NCI-H2171 treated with DMSO at 0.1 percent for 48 hours (cell line): ENCODE results near the gene UPK1A.

ENCODE experiments used
- DNase-seq: peaks from one replicate; lab custom pipeline; 2025; lab: John Stamatoyannopoulos, UW

The UPK1A gene

DNA sequence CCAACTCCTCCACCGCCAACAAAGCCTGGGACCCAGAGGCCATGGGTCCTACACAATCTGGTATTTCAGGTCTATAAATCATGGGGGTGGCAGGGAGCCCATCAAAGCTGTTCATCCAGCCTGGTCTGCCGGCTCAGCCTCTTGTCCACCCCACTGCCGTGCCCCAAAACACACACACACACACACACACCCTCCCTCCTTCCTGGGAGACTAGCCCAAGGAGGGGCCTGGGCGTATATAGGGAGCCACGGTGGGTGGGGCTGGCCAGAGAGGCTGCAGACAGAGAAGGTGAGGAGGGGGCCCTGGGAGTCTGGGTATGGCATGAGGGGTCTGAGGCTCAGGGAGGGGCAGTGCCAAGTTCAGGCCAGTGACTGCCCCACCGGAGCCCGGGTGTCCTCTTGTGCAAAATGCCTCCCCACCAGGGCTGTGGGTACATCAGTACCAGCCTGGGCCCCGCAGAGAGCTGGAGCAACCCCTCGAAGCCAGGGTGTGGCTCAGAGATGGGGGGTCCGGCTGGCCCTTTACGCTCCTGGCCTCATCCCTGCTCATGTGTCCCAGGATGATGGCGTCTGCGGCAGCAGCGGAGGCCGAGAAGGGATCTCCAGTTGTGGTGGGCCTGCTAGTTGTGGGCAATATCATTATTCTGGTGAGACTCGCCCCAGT, at the start of gene UPK1A:
TSS of gene UPK1A (plus strand) at position 267 of the 663 bp plus-strand sequence. CDS start at position 563, 296 bp downstream.
- no peak for DNase-seq

DNA sequence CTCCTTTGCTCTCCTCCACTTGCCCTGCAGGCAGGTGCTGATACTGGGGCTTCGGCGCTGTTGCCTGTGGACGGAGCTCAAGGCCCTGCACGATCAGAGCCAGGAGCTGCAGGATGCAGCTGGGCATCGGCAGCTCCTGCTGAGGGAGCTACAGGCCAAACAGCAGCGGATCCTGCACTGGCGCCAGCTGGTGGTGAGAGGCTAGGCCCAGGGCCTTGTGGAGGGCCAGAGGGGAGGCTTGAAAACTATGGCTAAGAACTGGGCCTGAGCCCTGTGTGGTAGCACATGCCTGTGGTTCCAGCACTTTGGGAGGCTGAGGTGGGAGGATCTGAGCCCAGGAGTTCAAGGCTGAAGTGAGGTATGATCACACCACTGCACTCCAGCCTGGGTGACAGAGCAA, 47.5 kb upstream of the UPK1A start:
- no peak for DNase-seq

DNA sequence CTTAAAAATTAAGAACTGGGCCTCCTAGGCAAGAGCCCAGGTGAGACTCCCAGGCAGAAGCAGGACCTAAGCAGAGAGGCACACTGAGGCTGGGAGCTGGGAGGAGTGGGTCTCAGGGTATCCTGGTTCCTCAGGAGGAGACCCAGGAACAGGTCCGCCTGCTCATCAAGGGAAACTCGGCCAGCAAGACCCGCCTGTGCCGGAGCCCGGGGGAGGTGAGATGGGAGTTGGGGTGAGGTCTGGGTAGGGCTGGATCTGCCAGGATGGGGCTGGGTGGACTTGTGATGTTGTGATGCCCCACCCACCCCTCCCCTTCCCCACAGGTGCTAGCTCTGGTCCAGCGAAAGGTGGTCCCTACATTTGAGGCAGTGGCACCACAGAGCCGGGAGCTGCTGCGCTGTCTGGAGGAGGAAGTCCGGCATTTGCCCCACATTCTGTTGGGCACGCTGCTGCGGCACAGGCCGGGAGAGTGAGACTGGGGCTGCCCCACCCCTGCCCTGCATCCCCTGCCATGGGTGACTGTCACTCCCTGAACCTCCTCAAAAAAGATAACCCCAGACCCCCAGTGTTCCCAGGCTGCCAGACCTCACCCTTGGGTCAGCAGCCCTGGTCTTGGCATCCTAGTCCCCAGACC, 46.9 kb upstream of the UPK1A start:
- DNase-seq: no peak

DNA sequence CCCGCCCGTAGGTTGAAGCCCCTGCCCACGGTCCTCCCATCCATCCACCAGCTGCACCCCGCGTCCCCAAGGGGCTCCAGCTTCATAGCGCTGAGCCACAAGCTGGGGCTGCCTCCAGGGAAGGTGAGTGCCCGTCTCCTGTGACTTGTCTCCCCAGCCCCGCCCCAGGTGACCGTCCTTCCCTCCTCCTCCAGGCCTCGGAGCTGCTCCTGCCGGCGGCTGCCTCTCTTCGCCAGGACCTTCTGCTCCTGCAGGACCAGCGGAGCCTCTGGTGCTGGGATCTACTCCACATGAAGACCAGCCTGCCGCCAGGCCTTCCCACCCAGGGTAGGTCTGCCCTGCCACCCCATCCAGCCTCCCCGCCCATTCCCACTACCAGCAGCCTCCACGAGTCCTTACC, 46.3 kb upstream of the UPK1A start:
- no peak for DNase-seq

DNA sequence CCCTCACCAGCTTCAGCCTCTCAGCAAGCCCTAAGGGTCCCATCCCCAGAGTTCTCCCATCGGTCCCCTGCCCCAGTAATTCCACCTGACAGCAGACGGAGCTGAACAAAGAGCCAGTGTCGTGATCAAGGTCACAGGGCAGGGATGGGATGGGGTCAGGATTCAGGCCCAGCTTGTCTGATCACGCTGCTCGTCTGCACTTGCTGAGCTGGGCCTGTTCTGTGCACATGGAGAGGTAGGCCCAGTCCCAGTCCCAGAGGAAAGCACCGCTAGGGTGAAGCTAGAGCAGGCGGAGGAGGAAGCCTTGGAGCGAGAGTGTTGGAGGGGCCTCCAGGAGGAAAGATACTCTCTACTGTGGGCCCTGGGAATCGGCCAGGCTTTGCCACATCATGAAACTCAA, 44.6 kb upstream of the UPK1A start:
- no peak for DNase-seq

DNA sequence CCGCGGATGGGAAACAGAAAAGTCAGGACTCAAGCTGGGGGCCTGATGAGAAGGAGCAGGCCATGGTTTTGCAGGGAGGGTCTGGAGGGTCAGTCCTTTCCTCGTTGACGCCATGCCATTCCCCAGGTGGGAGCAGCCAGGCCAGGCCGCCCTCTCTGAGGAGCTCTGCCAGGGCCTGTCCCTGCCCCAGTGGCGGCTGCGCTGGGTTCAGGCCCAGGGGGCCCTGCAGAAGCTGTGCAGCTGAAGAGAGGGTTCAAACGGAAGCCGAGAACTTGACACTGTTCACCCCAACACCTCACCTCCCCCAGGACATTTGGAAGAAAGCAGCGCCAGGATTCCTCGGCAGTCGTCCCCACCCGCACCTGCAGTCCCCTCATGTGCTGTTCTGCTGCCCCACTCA, 43.6 kb upstream of the UPK1A start:
- DNase-seq: no peak

DNA sequence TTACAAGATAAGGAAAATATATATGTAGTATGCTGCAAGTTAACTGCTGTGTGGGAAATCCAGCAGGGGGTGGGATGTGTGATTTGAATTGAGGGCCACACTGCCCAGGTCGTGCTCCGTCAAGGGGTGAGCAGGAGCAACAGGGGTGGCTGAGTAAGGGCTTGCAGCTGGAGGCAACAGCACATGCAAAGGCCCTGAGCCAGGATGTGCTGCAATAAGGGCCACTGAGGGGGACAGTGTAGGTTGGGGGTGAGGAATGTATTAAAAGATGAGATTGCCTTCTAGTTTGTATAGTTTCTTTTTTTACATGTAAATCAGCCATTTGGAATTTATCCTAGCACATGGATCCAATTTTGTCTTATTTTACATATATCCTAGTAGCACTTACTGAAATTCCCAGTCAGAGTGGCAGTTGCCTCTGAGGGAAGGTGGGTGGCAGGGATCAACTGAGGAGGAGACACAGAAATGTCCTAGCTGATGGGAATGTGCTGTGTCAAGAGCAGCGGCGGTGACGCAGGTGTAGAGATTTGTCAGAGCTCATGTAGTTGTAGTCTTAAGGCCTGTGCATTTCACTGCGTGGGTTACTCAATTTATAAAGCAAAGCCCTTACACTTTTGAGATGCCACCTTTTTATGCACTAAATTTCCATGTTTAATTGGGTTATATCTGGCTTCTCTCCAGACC, 42.8 kb upstream of the UPK1A start:
- DNase-seq: no peak

DNA sequence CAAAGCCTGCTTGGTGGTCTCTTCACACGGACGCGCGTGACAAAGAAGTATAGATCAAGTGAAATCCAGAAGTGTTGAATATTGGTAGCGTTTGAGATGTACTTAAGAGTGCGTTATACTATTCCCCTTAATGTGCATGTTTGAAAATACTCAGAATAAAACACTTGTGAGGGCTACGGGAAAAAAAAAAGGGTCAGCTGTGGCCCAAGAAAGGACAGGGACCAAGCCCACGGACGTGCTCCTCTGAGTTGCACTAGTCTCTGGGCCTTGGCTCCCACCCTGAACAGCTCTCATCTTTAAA, 38.1 kb upstream of the UPK1A start:
- no peak for DNase-seq

DNA sequence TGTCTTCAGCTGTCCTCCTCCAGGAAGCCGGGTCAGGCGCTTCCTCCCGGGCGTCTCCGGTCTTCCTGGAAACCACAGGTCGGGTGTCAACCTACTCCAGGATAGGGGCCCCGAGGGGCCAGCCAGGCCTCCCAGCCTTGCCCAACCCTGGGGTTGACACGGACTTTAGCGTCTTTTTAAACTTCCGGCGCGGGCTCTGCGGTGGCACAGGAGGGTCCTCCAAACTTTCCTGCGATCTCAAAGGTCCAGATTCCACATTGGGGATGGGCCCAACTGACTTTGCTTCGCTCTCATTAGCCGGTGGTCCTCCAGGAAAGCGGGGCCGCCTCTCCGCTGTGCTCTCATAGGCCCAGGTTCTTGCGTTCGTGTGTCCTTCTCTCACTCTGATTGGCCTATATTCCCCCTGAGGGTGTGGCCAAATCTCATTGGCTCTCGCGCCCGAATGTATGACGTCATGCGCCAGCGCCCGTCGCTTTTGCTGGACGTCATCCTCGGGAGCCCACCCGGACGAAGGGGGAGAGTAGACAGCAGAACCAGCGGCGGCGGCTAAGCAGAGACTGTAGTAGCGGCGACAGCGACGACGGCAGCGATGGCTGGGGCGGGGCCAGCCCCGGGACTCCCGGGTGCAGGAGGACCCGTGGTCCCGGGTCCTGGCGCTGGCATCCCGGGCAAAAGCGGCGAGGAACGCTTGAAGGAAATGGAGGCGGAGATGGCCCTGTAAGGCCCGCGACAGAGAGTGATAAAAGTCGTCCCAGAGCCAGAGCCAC, 37.6 kb upstream of the UPK1A start, which contains the start of gene RBM42:
TSS of gene RBM42 (plus strand) at position 472 of the 767 bp plus-strand sequence. CDS start at position 590, 118 bp downstream.
- peak; percentile 99 for DNase-seq

DNA sequence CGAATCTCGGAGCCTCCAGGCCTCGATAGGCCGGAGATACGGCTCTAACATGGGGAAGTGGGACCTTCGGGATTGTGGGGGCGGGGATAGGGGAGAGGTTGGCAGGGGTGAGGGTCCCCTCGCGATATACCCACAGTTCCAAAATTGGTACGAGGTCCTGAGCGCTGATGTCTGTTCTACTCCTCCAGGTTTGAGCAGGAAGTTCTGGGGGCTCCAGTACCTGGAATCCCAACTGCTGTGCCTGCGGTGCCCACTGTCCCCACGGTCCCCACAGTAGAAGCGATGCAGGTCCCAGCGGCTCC, 37.0 kb upstream of the UPK1A start:
- DNase-seq: no peak

DNA sequence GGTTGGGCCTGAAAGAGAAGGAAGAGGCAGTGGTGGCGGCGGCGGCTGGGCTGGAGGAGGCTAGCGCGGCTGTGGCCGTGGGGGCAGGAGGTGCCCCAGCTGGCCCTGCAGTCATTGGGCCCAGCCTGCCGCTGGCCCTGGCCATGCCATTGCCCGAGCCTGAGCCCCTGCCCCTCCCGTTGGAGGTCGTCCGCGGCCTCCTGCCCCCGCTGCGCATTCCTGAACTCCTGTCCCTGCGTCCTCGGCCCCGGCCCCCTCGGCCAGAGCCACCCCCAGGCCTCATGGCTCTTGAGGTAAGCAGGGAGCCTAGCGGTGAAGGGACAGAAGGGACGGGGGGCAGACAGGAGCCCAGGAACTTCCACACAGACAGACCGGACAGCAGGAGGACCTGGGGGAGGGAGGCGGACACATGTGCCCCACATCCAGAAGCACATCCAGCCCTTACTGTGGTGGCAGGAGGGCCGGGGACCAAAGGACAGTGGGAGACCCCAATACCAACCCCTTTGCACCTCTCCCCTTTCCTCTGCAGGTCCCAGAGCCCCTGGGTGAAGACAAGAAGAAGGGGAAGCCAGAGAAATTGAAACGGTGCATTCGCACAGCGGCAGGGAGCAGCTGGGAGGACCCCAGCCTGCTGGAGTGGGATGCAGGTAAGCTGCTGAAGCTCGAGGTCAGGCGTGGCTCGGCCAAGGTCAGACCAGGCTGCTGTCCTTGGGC, 32.4 kb upstream of the UPK1A start:
- DNase-seq: no peak

DNA sequence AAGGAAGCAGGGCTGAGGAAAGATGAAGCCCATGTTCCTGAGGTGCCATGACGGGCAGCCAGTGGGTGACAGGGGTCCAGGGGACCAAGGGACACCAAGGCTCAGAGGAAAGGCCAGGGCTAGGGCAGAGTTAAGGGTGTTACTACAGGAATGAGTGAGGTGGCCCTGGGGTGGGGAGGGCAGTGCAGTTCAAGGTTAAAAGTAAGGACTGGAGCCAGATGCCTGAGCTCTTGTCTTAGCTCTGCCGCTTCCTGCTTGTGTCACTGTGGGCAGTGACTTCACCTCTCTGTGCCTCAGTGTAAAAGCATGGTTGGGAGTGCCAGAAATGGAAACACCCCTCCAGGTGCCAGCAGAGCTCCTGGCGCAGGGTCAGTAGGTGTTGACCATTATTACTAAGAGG, 29.7 kb upstream of the UPK1A start:
- DNase-seq: no peak

DNA sequence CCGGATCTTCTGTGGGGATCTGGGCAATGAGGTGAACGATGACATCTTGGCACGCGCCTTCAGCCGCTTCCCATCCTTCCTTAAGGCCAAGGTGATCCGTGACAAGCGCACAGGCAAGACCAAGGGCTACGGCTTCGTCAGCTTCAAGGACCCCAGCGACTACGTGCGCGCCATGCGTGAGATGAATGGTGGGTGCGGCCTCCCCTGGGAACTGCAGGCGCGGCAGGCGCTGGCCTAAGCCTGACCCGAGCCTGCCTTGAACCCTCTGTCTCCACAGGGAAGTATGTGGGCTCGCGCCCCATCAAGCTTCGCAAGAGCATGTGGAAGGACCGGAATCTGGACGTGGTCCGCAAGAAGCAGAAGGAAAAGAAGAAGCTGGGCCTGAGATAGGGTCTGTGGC, 29.2 kb upstream of the UPK1A start:
- no peak for DNase-seq

DNA sequence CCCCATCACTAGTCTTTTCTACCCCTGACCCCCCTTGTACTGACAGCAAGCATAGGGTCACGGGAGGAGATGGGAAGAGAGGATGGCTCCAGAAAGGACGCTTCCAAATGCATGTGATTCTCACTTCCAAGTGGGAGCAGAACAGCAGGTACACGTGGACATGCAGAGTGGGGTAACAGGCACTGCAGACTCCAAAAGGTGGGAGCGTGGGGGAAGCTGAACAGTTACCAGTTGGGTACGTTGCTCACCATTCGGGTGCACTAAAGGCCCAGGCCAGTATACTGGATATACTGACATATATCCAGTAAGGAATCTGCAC, 27.0 kb upstream of the UPK1A start:
- no peak for DNase-seq

DNA sequence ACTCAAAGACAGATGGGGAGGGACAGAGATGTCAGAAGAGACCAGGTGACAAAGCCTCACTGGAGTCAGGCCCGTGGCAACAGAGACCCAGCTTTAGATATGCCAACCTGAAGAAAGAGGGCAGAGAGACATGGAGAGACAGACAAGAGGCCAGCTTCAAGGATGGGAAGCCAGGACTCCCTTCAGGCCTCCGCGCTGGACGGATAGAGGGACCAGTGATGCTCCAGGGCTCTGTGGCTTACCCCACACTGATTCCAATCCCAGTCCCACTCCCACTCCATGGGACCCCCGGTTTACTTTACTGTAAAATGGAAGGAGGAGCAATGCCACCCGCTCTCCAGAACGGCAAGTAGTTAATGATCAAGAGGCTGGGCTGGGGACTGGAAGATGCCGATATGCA, 26.5 kb upstream of the UPK1A start:
- no peak for DNase-seq

DNA sequence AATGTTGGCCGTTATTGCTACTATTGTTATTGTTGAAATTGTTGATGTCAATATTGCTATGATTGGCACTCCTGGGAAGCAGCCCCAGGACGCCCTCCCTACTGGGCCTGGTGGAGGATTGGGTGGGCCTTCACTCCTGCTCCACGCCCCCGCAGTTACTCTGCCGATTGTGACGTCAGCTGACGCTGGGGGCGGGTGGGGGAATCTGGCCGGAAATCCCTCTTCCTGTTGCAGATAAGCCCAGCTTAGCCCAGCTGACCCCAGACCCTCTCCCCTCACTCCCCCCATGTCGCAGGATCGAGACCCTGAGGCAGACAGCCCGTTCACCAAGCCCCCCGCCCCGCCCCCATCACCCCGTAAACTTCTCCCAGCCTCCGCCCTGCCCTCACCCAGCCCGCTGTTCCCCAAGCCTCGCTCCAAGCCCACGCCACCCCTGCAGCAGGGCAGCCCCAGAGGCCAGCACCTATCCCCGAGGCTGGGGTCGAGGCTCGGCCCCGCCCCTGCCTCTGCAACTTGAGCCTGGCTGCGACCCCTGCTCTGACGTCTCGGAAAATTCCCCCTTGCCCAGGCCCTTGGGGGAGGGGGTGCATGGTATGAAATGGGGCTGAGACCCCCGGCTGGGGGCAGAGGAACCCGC, 24.7 kb upstream of the UPK1A start, which contains the start of gene ETV2:
TSS of gene ETV2 (plus strand) at position 231 of the 637 bp plus-strand sequence. CDS start 716 bp downstream, outside the sequence.
- DNase-seq: no peak

DNA sequence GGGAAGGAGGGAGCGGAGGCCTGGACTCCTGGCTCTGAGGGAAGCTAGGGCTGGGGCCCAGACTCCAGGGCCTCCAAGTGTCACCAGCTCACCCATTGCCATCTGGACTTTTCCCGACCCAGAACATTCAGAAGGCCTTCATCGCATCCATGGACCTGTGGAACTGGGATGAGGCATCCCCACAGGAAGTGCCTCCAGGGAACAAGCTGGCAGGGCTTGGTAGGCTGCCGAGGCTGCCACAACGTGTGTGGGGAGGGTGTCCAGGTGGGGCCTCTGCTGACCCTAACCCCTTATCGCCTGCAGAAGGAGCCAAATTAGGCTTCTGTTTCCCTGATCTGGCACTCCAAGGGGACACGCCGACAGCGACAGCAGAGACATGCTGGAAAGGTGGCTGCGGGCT, 24.0 kb upstream of the UPK1A start:
- DNase-seq: no peak

DNA sequence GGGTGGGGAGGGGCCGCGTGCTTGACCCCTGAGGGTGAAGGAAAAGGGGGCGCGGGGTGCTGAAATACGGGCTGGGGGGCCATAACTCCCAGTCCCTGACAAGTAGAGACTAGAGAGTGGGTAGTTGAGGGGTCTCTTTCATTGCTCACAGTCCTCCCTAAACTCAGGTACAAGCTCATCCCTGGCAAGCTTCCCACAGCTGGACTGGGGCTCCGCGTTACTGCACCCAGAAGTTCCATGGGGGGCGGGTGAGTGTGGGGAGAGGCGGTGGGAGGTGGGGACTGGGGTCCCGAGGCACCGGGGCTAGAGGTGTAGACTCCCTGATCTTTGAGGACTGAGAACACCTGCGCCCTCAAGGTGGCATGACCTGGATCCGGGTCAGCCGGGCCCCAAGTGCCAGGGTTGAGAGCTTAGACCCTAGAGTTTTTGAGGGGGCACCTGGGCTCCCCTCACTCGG, 23.5 kb upstream of the UPK1A start:
- DNase-seq: no peak

DNA sequence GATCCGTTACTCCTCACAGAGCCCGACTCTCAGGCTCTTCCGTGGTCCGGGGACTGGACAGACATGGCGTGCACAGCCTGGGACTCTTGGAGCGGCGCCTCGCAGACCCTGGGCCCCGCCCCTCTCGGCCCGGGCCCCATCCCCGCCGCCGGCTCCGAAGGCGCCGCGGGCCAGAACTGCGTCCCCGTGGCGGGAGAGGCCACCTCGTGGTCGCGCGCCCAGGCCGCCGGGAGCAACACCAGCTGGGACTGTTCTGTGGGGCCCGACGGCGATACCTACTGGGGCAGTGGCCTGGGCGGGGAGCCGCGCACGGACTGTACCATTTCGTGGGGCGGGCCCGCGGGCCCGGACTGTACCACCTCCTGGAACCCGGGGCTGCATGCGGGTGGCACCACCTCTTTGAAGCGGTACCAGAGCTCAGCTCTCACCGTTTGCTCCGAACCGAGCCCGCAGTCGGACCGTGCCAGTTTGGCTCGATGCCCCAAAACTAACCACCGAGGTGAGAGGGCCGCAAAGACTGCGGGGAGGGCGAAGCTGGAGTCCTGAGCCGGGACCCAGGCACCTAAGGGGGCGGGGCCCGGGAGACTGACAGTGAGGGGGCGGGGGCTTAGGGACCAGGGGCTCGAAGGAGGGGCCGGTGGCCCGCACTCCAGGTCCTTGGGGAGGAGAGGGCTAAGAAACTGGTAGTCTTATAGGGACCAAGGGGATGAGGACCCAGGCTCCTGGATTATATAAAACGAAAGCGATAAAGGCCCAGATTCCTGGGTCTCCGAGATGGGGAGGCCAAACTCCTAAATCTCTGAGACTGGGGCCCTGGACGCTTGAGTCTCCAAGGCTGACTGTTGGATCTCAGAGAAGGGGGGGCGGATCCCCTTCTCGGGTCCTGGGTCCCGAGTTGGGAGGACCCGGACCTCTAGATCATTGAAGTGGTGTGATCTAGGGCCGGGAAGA, 22.8 kb upstream of the UPK1A start:
- DNase-seq: peak; percentile 74

DNA sequence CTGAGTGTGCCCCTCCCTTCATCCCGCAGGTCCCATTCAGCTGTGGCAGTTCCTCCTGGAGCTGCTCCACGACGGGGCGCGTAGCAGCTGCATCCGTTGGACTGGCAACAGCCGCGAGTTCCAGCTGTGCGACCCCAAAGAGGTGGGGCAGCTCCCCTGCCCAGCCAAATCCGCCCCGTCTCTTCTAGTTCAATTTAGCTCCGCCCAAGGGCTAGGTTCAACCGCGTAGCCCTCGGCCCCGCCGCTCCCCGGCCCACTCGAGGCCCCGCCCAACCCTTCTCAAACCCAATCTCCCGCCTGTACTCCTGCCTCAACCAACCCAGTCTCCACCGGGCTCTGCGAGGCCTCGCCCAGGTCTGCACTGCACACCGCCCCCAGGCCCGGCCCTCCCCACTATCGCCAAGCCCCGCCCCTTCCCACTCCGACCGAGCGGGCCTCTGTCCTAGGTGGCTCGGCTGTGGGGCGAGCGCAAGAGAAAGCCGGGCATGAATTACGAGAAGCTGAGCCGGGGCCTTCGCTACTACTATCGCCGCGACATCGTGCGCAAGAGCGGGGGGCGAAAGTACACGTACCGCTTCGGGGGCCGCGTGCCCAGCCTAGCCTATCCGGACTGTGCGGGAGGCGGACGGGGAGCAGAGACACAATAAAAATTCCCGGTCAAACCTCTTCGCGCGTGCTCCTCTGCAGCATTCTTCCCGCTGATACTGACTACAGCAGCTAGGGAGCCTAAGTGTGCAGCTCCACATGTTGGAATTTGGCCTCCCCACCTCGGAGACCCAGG, 21.9 kb upstream of the UPK1A start:
- peak; percentile 96 for DNase-seq
